Natural killer cell (primary cell): ENCODE results near the gene USP33. TPM values are rescaled to one million over a fixed set of nuclear protein-coding genes. Genes with fewer than 3 reads are reported as not detected.

Source experiments
- ATAC-seq, 3 donors: fragments of 150-1000 bp in 2 of 3; fragments of 200-7000 bp in 1 of 3; cut with Tn5 transposase; 1 replicate in 1 of 3; 2 replicates in 2 of 3; pipeline ENCODE4 v1.10.0; 2021; ENCODE audit warnings: mild to moderate bottlenecking in 2 of 3, moderate library complexity in 2 of 3
- DNase-seq, 2 donors: peaks; one replicate each; pipeline versions ENCODE4 v3.0.0 to v3.0.0-alpha.2; 2013 to 2021; ENCODE audit warnings: mixed read lengths in 1 of 2
- H3K27ac ChIP-seq: one replicate; pipeline ENCODE4 v1.5.1; 2013; ENCODE audit warnings: mild to moderate bottlenecking, low read length
- H3K27me3 ChIP-seq: one replicate; pipeline ENCODE4 v1.6.1; 2013; ENCODE audit warnings: low read length; ENCODE audit not compliant: control insufficient read depth, insufficient read depth
- H3K36me3 ChIP-seq: one replicate; pipeline ENCODE4 v1.6.1; 2013; ENCODE audit warnings: low read length; ENCODE audit not compliant: control insufficient read depth, insufficient read depth
- H3K4me1 ChIP-seq: one replicate; pipeline ENCODE4 v1.6.1; 2013; ENCODE audit warnings: low read length; ENCODE audit not compliant: control insufficient read depth, insufficient read depth
- H3K4me3 ChIP-seq: one replicate; pipeline ENCODE4 v1.5.1; 2013; ENCODE audit warnings: low read length
- H3K9me3 ChIP-seq: one replicate; pipeline ENCODE4 v1.6.1; 2013; ENCODE audit warnings: low read length; ENCODE audit not compliant: control insufficient read depth, insufficient read depth
- H3K27ac Mint-ChIP-seq, 2 donors: one replicate each; pipeline ENCODE4 v1.8.0; 2022; ENCODE audit warnings: mild to moderate bottlenecking in 2 of 2, mixed read lengths in 2 of 2, moderate library complexity in 1 of 2
- H3K27me3 Mint-ChIP-seq, 2 donors: one replicate each; pipeline ENCODE4 v1.8.0; 2022; ENCODE audit warnings: low read depth in 2 of 2, mixed read lengths in 2 of 2
- H3K36me3 Mint-ChIP-seq: one replicate; pipeline ENCODE4 v1.8.0; 2022; ENCODE audit warnings: mixed read lengths
- H3K4me1 Mint-ChIP-seq, 2 donors: one replicate each; pipeline ENCODE4 v1.8.0; 2022; ENCODE audit warnings: mixed read lengths in 2 of 2
- H3K4me3 Mint-ChIP-seq: one replicate; pipeline ENCODE4 v1.8.0; 2022; ENCODE audit warnings: mild to moderate bottlenecking, moderate library complexity, mixed read lengths
- H3K9me3 Mint-ChIP-seq, 2 donors: one replicate each; pipeline ENCODE4 v1.8.0; 2022; ENCODE audit warnings: mixed read lengths in 2 of 2
- CTCF ChIP-seq: fragments of 200-600 bp; IDR thresholded peaks from one replicate; pipeline ENCODE4 v1.8.0; 2022; ENCODE audit warnings: antibody characterized with exemption
- WGBS: methylation state at CpG from one replicate; pipeline ENCODE4 v1.1.7; 2013; ENCODE audit warnings: missing lambda C conversion rate; ENCODE audit not compliant: insufficient coverage; 5-methylcytosine and 5-hydroxymethylcytosine counted together
- intact Hi-C: fragments of 100-400 bp; cut with micrococcal nuclease; formaldehyde crosslinking; loops from one replicate; pipeline ENCODE4 v1.14.2; 2022
- total RNA-seq, 4 donors: library from RNA; stranded (reverse); fragments of 120-200 nt in 1 of 4; gene quantifications; one replicate each; pipeline versions ENCODE4 v1.2.3 to v1.2.4, GENCODE V29; 2013 to 2022

The USP33 gene
- total RNA-seq, 3 donors from 2014 or later (not counting 1 experiment from before 2014, with no cell fraction given): 88.1 to 112 (median 101) TPM

GRCh38 chr1:77776007-77776700, 16.5 kb upstream of the USP33 start:
- Mint-ChIP-seq H3K9me3 (no peaks in the 10 kb centered on the region), H3K4me1 (peaks cover 19 to 20% of the 10 kb centered on the region in 2 donors), H3K27me3 (no peaks in the 10 kb centered on the region), H3K4me3 (no peak overlapping the region), H3K27ac (no peak overlapping the region), H3K36me3 (no peaks in the 10 kb centered on the region)
- ATAC-seq (no peak), DNase-seq (no peak)
- TF ChIP-seq CTCF: no peak
- no peaks in the 10 kb centered on the region for H3K9me3 ChIP-seq
- intact Hi-C loops: loop anchor here (5.0 kb wide), 1 partner anchor 94 kb away; the partner anchor contains the start of gene ZZZ3
- H3K4me1 ChIP-seq: peaks cover 10% of the 10 kb centered on the region
- no peak overlapping the region for H3K27ac ChIP-seq
- 80% methylated on average over 7 of the region's 7 CpGs for WGBS
- no peak overlapping the region for H3K4me3 ChIP-seq
- H3K36me3 ChIP-seq: no peaks in the 10 kb centered on the region
- no peaks in the 10 kb centered on the region for H3K27me3 ChIP-seq

GRCh38 chr1:77768006-77768405, 8.4 kb upstream of the USP33 start:
- ATAC-seq (no peak), DNase-seq (no peak)
- Mint-ChIP-seq H3K4me3 (no peak overlapping the region), H3K27me3 (no peaks in the 10 kb centered on the region), H3K4me1 (no peaks in the 10 kb centered on the region), H3K36me3 (no peaks in the 10 kb centered on the region), H3K27ac (no peak overlapping the region), H3K9me3 (no peaks in the 10 kb centered on the region)
- Histone ChIP-seq H3K4me1 (no peaks in the 10 kb centered on the region), H3K9me3 (no peaks in the 10 kb centered on the region), H3K36me3 (no peaks in the 10 kb centered on the region), H3K4me3 (no peak overlapping the region), H3K27me3 (no peaks in the 10 kb centered on the region), H3K27ac (no peak overlapping the region)
- TF ChIP-seq CTCF: no peak
- intact Hi-C loops: no loop called here
- 94% methylated on average over 3 of the region's 4 CpGs for WGBS

- ATAC-seq (no peak), DNase-seq (no peak)
- Histone ChIP-seq H3K4me3 (no peak overlapping the region), H3K4me1 (peaks cover 5% of the 10 kb centered on the region), H3K27me3 (no peaks in the 10 kb centered on the region), H3K27ac (no peak overlapping the region), H3K9me3 (no peaks in the 10 kb centered on the region), H3K36me3 (no peaks in the 10 kb centered on the region)
- TF ChIP-seq CTCF: no peak
- H3K36me3 Mint-ChIP-seq: no peaks in the 10 kb centered on the region
- H3K9me3 Mint-ChIP-seq: no peaks in the 10 kb centered on the region
- H3K4me3 Mint-ChIP-seq: no peak overlapping the region
- no peaks in the 10 kb centered on the region for H3K27me3 Mint-ChIP-seq
- peaks cover 14 to 15% of the 10 kb centered on the region in 2 donors for H3K4me1 Mint-ChIP-seq
- intact Hi-C loops: no loop called here
- no peak overlapping the region for H3K27ac Mint-ChIP-seq
- 72% methylated on average over 1 of the region's 1 CpG for WGBS
Measured at GRCh38 chr1:77762072-77762476, 2.4 kb upstream of the USP33 start.

- Mint-ChIP-seq H3K27me3 (no peaks in the 10 kb centered on the region), H3K4me3 (peak overlapping the region; percentile 76), H3K36me3 (no peaks in the 10 kb centered on the region), H3K9me3 (no peaks in the 10 kb centered on the region), H3K27ac (peak overlapping the region; percentile 97), H3K4me1 (peaks cover 36 to 41% of the 10 kb centered on the region in 2 donors)
- H3K27me3 ChIP-seq: no peaks in the 10 kb centered on the region
- no peaks in the 10 kb centered on the region for H3K36me3 ChIP-seq
- no peak overlapping the region for H3K4me3 ChIP-seq
- TF ChIP-seq CTCF: no peak
- H3K9me3 ChIP-seq: no peaks in the 10 kb centered on the region
- H3K4me1 ChIP-seq: peaks cover 8% of the 10 kb centered on the region
- DNase-seq (no peak), ATAC-seq (no peak)
- intact Hi-C loops: loop anchor here (2.0 kb wide), 1 partner anchor 221 kb away; the partner anchor contains the start of gene FUBP1
- 100% methylated on average over 1 of the region's 2 CpGs for WGBS
- no peak overlapping the region for H3K27ac ChIP-seq
Measured at GRCh38 chr1:77757603-77758002, 2.0 kb downstream of the USP33 start.
